Stimulated activated CD4-positive, alpha-beta T cell treated with anti-CD3 and anti-CD28 coated beads, Interleukin-4, amount 100 ng/mL, for 48 hours (primary cell): ENCODE data around the gene NEURL1.
A peak's percentile ranks its signal among the peaks of the same experiment; 100 is the strongest.
"Not testable (repeated sequence)": the region's sequence is repeated elsewhere in the genome, so short reads cannot be mapped to it uniquely, and the experiment has no call there.

ENCODE experiments used
- DNase-seq, 2 donors: peaks; one replicate each; pipeline ENCODE4 v3.0.0-alpha.2; 2020; ENCODE audit warnings: low read depth in 2 of 2

Gene NEURL1

DNA sequence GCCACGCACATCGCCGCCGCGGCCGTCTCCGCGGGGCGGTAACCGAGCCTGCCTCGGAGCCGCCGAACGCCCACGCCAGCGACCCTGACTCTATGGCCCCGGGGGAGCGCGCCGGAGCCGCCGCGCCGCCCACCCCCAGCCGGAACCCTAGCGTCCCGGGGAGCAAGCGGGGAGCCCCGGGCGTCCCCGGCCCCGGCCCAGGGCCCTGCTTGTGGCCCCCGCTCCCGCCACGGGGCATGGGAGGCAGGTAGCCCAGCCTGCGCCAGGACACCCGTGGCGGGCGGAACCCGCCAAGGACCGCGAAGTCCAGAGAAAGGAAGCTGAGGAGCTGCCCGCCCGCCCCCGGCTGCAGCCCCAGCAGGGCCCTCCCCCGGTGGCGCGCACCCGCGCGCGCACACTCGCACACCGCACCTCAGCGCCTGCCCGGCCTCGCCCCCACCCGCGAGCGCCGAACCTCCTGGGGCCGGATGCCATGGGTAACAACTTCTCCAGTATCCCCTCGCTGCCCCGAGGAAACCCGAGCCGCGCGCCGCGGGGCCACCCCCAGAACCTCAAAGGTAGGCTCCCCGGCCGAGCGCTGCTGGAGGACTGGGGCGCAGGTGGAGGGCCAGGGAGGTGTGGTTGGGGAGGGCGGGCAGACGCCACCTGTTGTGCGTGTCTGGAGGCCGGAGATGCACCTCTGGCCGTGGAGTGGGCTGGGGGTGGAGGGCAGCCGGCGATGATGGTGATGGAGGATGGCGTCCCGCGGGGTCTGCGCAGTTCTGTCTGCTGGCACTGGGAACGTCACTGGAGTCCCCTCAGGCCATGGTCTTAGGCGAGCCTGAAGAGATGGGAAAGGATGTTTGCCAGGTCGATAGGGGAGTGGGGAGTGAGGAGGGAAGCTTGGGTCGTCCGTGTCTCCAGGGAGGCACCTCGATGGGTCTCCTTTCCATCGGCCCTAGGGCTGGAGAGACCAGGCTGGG, 692 bp downstream of the NEURL1 start:
- no peak for DNase-seq

DNA sequence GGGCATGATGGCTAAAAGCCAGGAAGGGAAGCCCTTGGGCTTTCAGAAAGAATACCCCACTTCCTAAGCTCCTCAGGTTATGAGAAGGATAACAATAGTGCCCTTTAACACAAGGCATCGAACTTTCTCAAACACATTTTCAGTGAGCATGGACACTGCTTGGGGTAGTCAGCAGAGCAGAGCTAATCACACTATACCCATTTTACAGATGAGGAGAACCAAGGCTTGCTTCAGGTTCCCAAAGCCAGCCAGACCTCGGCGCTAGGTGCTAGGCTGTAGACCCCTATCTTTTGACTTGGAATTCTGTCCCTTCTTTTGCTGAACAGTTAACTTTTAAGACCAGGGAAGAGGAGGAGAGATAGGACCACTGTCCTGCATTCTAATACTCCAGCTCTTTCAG, 1.8 kb downstream of the NEURL1 start:
- DNase-seq = no peak

GRCh38 chr10:103497161-103497915, 3.8 kb downstream of the NEURL1 start:
- DNase-seq = no peak

GRCh38 chr10:103498936-103499638, 5.6 kb downstream of the NEURL1 start:
- DNase-seq = no peak

DNA sequence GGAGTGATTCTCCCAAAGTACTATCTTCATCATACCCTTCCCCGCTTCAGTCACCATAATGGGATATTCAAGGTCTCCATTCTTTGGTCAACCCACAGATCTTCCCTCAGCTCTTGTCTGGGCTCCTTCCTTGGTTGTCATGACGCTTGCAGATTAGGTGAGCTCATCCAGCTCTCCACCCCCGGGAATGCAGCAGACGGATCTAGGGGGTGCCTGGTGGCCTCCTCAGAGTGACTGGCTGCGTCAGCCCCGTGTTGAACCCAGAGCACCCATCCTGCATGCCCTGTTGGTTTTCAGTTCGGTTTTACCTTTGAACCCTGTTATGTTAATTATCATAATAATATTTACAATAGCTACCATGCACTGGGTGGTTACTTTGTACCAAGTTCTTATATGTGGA, 6.4 kb downstream of the NEURL1 start:
- no peak for DNase-seq

GRCh38 chr10:103500481-103500880, 7.0 kb downstream of the NEURL1 start:
- no peak for DNase-seq

DNA sequence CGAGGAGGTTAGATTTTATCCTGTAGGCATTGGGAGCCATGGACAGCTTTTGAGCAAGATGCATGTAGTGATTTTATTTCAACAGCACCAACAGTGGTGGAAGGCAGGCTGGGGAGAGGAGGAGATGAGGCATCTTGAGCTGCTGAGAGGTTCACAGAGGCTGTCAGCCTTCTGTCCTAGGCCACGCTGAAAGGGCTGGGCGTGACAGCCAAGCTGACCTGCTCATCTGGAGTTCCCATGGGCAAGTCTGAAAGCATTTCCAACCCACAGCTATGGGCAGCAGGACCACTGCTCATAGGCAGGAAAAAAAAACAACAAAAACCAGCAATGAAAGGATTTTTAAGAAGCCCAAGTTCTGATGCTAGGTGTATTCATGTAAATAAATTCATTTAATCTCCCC, 7.7 kb downstream of the NEURL1 start:
- DNase-seq = no peak

- no peak for DNase-seq
Measured at GRCh38 chr10:103502849-103503660, 9.6 kb downstream of the NEURL1 start.

- DNase-seq = not testable (repeated sequence)
Measured at GRCh38 chr10:103503777-103504176, 10.3 kb downstream of the NEURL1 start.

DNA sequence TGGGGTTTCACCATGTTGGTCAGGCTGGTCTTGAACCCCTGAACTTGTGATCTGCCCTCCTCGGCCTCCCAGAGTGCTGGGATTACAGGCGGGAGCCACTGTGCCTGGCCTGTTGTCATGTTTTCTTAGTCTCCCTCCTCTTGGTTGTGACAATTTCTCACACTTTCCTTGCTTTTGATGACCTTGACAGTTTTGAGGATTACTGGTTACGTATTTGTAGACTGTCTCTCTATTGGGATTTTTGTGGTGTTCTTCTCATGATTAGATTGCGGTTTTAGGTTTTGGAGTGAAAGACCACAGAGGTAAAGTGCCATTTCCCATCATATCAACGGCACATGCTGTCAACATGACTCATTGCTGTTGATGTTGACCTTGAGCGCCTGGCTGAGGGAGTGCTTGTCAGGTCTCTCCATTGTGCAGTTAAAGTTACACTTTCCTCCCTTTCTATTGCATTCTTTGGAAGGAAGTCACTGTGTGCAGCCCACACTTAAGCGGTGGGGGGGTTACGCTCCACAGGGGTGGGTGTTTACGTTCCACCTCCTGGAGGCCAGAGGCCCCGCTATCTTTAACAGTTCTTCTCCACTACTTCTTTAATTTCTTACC, 10.8 kb downstream of the NEURL1 start:
- peak in 1 of 2 donors; percentile 34 for DNase-seq

GRCh38 chr10:103506061-103506460, 12.6 kb downstream of the NEURL1 start:
- DNase-seq = no peak

DNA sequence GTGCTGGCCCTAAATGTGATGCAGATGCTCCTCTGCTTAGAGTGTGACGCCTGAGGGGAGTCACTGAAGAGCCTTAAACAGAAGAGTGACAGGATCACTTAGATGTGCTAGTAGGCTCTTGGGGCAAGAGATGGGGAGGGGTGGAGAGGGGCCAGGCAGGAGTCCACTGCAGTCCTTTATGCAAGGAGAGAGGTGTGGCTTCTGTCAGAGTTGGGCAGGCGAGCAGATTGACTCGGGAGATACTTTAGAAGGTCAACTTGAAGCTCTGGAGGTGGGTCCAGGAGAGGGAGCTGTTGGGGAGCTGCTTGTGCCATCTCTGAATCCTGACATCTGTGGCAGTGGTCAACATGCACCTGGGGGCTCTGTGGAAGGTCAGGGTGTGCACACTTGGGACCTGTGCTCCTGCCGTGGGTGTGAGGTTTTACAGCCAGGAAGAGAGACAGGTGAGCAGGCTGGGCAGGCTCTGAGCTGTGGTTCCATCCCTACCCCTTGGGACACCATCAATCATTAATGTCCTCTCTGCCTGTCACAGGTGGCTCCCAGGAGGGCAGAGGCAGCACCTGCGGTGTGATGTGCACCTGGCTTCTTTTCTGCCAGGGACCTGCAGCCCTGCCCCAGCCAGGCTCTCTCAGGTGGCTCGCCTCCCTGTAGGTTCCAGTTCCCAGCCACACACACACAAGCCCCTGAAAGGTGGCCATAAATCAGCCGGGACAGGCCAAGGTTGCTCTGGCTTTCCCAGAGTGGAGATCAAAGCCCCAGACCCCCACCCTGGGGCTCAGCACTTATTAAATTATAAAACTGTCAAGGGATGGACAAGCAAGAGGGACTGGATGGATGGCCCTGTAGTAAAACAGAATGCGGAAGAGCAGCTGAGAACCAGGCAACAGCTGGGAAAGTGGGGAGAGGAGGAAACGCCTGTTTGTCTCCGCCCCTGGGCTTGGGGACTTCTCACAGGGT, 14.0 kb downstream of the NEURL1 start:
- DNase-seq = no peak

- DNase-seq = no peak
Measured at GRCh38 chr10:103510046-103510685, 16.7 kb downstream of the NEURL1 start.

DNA sequence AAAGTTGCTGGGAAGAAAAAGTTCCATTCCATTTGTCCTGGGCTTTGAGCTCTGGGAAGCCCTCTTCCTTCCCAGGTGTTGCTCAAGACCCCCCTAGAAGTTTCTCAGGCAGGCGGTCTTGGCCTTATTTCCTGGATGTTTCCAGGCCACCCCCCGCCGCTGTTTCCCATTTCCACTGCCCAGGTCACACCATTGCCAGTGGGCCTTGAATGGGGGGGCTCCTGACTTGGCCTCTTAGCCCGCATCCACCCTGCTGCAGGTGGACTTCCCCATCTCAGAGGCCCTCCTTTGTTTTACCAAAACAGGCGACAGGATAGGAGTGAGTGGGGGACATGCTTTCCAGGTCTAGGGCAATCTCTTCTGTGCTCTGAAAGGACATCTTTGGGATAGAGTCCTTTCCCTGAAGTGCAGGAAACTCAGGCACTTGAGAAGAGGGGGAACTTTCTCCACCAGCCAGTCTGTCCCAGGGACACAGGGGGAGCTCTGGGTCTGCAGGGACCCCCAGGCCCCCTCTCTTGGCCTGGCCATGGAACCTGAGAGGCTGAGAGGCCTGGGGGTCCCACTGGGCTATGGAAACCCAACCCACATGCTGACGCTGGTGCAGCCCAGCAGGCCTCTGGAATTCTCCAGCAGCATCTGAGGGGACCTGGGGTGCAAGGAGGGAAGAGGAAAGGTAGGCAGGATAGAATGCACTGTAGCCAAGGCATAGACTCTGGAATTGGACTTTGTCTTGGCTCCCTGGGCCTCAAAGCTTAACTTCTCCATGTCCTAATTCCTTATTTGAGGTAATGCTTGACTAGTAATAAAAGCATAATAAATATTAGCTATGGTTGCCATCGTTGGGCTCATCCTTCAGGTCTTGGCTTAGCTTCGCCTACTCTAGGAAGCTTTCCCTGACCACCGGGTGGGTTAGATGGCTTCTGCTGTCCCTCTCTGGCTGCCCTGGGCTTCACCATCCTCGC, 17.6 kb downstream of the NEURL1 start:
- no peak for DNase-seq

- no peak for DNase-seq
Measured at GRCh38 chr10:103512166-103512565, 18.7 kb downstream of the NEURL1 start.

- no peak for DNase-seq
Measured at GRCh38 chr10:103512591-103513379, 19.3 kb downstream of the NEURL1 start.

- no peak for DNase-seq
Measured at GRCh38 chr10:103513380-103514060, 20.0 kb downstream of the NEURL1 start.
